ENCODE measurements around the gene DNAH9.

The DNAH9 gene

DNA sequence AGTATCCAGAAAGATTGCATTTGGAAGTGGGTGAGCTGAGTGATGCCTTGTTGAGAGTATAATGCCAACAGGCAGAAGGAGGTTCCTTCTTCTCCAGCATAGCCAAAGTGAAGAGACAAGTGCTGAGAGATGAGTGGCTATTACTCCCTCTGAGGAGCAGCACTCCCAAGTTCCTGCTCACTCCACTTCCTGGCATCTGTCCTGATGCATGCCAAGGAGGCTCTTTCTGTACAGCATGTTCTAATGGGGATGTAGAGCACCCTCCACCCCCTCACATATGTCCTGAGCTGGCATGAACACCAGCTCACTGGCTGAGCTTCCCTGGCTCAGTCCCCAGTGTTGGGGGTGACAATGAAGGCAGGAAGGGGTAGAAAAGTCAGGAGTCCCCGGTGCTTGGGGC is 44.2 kb upstream of the DNAH9 start:
- TF ChIP-seq, protein P1, sequence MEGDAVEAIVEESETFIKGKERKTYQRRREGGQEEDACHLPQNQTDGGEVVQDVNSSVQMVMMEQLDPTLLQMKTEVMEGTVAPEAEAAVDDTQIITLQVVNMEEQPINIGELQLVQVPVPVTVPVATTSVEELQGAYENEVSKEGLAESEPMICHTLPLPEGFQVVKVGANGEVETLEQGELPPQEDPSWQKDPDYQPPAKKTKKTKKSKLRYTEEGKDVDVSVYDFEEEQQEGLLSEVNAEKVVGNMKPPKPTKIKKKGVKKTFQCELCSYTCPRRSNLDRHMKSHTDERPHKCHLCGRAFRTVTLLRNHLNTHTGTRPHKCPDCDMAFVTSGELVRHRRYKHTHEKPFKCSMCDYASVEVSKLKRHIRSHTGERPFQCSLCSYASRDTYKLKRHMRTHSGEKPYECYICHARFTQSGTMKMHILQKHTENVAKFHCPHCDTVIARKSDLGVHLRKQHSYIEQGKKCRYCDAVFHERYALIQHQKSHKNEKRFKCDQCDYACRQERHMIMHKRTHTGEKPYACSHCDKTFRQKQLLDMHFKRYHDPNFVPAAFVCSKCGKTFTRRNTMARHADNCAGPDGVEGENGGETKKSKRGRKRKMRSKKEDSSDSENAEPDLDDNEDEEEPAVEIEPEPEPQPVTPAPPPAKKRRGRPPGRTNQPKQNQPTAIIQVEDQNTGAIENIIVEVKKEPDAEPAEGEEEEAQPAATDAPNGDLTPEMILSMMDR (conservative IDR thresholded peaks at IDR 0.05; ENCODE audit: low read depth, low read length): no peak
- Histone ChIP-seq H3K79me2 (ENCODE audit: insufficient read depth, low read depth) (no peaks in the 10 kb centered on the region), H4K20me1 (ENCODE audit: insufficient read depth) (no peaks in the 10 kb centered on the region), H2AFZ (ENCODE audit: low read depth) (no peak overlapping the region), H3K27me3 (ENCODE audit: insufficient read depth, low read depth) (no peaks in the 10 kb centered on the region), H3K27ac (no peak overlapping the region), H3K9ac (no peak overlapping the region), H3K36me3 (ENCODE audit: insufficient read depth) (no peaks in the 10 kb centered on the region), H3K4me1 (ENCODE audit: low read depth, poor library complexity, severe bottlenecking) (no peaks in the 10 kb centered on the region), H3K4me2 (no peak overlapping the region), H3K4me3 (IDR thresholded peaks at IDR 0.05; ENCODE audit: insufficient read depth, low read depth, low read length) (no peak overlapping the region)

DNA sequence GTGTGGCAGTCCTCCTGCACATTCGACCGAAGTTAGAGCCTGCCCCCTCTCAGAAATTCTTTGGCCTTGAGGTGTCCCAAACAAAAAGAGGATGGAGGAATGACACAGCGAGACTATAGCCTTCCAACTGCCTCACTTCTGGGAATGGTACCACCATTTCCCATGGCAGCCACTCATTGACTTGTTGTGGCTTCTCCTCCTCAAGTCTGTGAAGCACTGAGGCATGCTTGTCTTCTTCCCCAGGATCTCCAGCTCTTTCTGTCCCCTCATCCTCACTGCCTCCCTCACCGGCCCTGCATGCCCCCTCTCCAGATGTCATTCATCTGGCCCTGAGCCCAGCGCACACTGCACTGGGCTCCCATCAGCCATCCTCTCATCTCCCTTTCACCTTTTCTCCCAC is 43.7 kb upstream of the DNAH9 start:
- Histone ChIP-seq H3K4me2 (no peak overlapping the region), H3K9ac (no peak overlapping the region), H3K27me3 (ENCODE audit: insufficient read depth, low read depth) (no peaks in the 10 kb centered on the region), H3K4me1 (ENCODE audit: low read depth, poor library complexity, severe bottlenecking) (no peaks in the 10 kb centered on the region), H2AFZ (ENCODE audit: low read depth) (no peak overlapping the region), H4K20me1 (ENCODE audit: insufficient read depth) (no peaks in the 10 kb centered on the region), H3K27ac (no peak overlapping the region), H3K36me3 (ENCODE audit: insufficient read depth) (no peaks in the 10 kb centered on the region), H3K4me3 (IDR thresholded peaks at IDR 0.05; ENCODE audit: insufficient read depth, low read depth, low read length) (no peak overlapping the region), H3K79me2 (ENCODE audit: insufficient read depth, low read depth) (no peaks in the 10 kb centered on the region)
- TF ChIP-seq, protein P1 (conservative IDR thresholded peaks at IDR 0.05; ENCODE audit: low read depth, low read length): no peak

DNA sequence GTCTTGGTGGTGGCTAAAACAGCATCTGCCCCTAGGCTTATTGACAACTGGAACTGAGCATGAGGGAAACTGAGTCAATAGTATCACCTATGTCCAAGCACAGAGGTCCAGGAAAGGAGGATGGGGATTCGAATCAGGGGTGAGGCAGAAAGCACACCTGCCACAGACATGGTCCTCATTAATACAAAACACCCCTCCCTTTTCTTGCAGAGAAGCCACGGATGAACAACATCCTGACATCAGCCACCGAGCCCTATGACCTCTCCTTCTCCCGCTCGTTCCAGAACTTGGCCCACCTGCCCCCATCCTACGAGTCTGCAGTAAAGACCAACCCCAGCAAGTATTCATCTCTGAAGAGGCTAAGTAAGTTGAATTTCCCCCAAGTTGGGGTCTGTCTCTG is 42.7 kb upstream of the DNAH9 start:
- no peaks in the 10 kb centered on the region for H4K20me1 ChIP-seq (ENCODE audit: insufficient read depth)
- H3K27me3 ChIP-seq (ENCODE audit: insufficient read depth, low read depth): no peaks in the 10 kb centered on the region
- no peaks in the 10 kb centered on the region for H3K4me1 ChIP-seq (ENCODE audit: low read depth, poor library complexity, severe bottlenecking)
- no peak overlapping the region for H2AFZ ChIP-seq (ENCODE audit: low read depth)
- TF ChIP-seq, protein P1 (conservative IDR thresholded peaks at IDR 0.05; ENCODE audit: low read depth, low read length): no peak
- H3K4me3 ChIP-seq (IDR thresholded peaks at IDR 0.05; ENCODE audit: insufficient read depth, low read depth, low read length): no peak overlapping the region
- H3K4me2 ChIP-seq: no peak overlapping the region
- no peak overlapping the region for H3K9ac ChIP-seq
- no peak overlapping the region for H3K27ac ChIP-seq
- H3K79me2 ChIP-seq (ENCODE audit: insufficient read depth, low read depth): no peaks in the 10 kb centered on the region
- no peaks in the 10 kb centered on the region for H3K36me3 ChIP-seq (ENCODE audit: insufficient read depth)

DNA sequence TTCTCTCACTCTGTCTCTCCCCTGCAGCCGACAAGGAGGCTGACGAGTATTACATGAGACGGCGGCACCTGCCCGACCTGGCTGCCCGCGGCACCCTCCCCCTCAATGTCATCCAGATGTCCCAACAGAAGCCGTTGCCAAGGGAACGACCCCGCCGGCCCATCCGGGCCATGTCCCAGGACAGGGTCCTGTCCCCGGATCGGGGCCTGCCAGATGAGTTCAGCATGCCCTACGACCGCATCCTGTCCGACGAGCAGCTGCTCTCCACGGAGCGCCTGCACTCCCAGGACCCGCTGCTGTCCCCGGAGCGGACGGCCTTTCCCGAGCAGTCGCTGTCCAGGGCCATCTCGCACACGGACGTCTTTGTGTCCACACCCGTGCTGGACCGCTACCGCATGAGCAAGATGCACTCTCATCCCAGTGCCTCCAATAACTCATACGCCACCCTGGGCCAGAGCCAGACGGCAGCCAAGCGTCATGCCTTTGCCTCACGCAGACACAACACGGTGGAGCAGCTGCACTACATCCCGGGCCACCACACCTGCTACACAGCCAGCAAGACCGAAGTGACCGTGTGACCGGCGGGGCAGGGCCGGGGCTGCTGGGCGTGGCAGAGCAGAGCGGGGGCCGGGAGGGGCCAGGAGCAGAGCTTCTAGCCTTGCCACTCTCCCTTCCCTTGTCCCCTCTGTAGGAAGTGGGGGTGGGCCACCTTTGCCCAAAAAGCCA is 40.4 kb upstream of the DNAH9 start:
- no peaks in the 10 kb centered on the region for H3K36me3 ChIP-seq (ENCODE audit: insufficient read depth)
- H4K20me1 ChIP-seq (ENCODE audit: insufficient read depth): no peaks in the 10 kb centered on the region
- no peak overlapping the region for H3K4me2 ChIP-seq
- TF ChIP-seq, protein P1 (conservative IDR thresholded peaks at IDR 0.05; ENCODE audit: low read depth, low read length): no peak
- no peaks in the 10 kb centered on the region for H3K79me2 ChIP-seq (ENCODE audit: insufficient read depth, low read depth)
- no peak overlapping the region for H3K27ac ChIP-seq
- H3K4me1 ChIP-seq (ENCODE audit: low read depth, poor library complexity, severe bottlenecking): no peaks in the 10 kb centered on the region
- H3K27me3 ChIP-seq (ENCODE audit: insufficient read depth, low read depth): no peaks in the 10 kb centered on the region
- no peak overlapping the region for H3K9ac ChIP-seq
- H3K4me3 ChIP-seq (IDR thresholded peaks at IDR 0.05; ENCODE audit: insufficient read depth, low read depth, low read length): no peak overlapping the region
- no peak overlapping the region for H2AFZ ChIP-seq (ENCODE audit: low read depth)

All from KMS-11 (cell line).